Endodermal cell (in vitro differentiated cells): Measurements from ENCODE around the gene PSMD2. TPM values are rescaled to one million over a fixed set of nuclear protein-coding genes. Genes with fewer than 3 reads are reported as not detected.

Source experiments
- DNase-seq: peaks from one replicate; pipeline ENCODE4 v3.0.0-alpha.2; 2017
- H3K27ac ChIP-seq: 2 replicates; pipeline ENCODE4 v1.5.1; 2013; ENCODE audit warnings: mild to moderate bottlenecking, low read depth, low read length, moderate library complexity
- H3K27me3 ChIP-seq: 2 replicates; pipeline ENCODE4 v1.6.1; 2013; ENCODE audit warnings: mild to moderate bottlenecking, low read length, moderate library complexity; ENCODE audit not compliant: insufficient read depth, control insufficient read depth, poor library complexity, severe bottlenecking
- H3K36me3 ChIP-seq: 2 replicates; pipeline ENCODE4 v1.7.0; 2013; ENCODE audit warnings: mild to moderate bottlenecking, low read length, moderate library complexity; ENCODE audit not compliant: control insufficient read depth, insufficient read depth
- H3K4me1 ChIP-seq: one replicate; pipeline ENCODE4 v1.7.0; 2013; ENCODE audit warnings: low read length; ENCODE audit not compliant: control insufficient read depth, insufficient read depth
- H3K4me3 ChIP-seq: 2 replicates; pipeline ENCODE4 v1.5.1; 2013; ENCODE audit warnings: mild to moderate bottlenecking, low read length, moderate library complexity
- H3K9ac ChIP-seq: 2 replicates; pipeline ENCODE4 v1.6.1; 2013; ENCODE audit warnings: mild to moderate bottlenecking, low read length, moderate library complexity; ENCODE audit not compliant: poor library complexity, severe bottlenecking; ENCODE audit errors: extremely low read depth
- H3K9me3 ChIP-seq: 2 replicates; pipeline ENCODE4 v1.6.1; 2013; ENCODE audit warnings: mild to moderate bottlenecking, low read length, moderate library complexity; ENCODE audit not compliant: control insufficient read depth
- H3K27ac Mint-ChIP-seq: 2 replicates; pipeline ENCODE4 v1.8.0; 2020; ENCODE audit warnings: mixed read lengths
- H3K27me3 Mint-ChIP-seq: 2 replicates; pipeline ENCODE4 v1.8.0; 2021; ENCODE audit warnings: mild to moderate bottlenecking, mixed read lengths; ENCODE audit not compliant: insufficient read depth
- H3K36me3 Mint-ChIP-seq: 2 replicates; pipeline ENCODE4 v1.8.0; 2020; ENCODE audit warnings: low read depth, mixed read lengths
- H3K4me1 Mint-ChIP-seq: 2 replicates; pipeline ENCODE4 v1.8.0; 2020; ENCODE audit warnings: mixed read lengths
- H3K4me3 Mint-ChIP-seq: 2 replicates; pipeline ENCODE4 v1.8.0; 2020; ENCODE audit warnings: mild to moderate bottlenecking, moderate library complexity, mixed read lengths
- H3K9me3 Mint-ChIP-seq: 2 replicates; pipeline ENCODE4 v1.8.0; 2020; ENCODE audit warnings: mild to moderate bottlenecking, mixed read lengths
- WGBS, 2 experiments: methylation state at CpG; one replicate each; pipeline versions ENCODE4 v1.1.5 to v1.1.7; 2013; ENCODE audit warnings: missing lambda C conversion rate in 2 of 2, mixed read lengths in 1 of 2; ENCODE audit not compliant: insufficient coverage in 1 of 2, insufficient read length in 1 of 2; 5-methylcytosine and 5-hydroxymethylcytosine counted together
- total RNA-seq, 2 donors: library from RNA; stranded (reverse); fragmentation: NEBNext Ultra II Directional in 1 of 2; extraction: Animal tissue kit (Norgen Biotek cat#: 25700) in 1 of 2; gene quantifications; 2 replicates in 1 of 2; 3 replicates in 1 of 2; pipeline ENCODE4 v1.2.1, GENCODE V29; 2021
- TF ChIP-seq, protein P1 (sequence below): fragments of 200-600 bp; sonication (generic); conservative IDR thresholded peaks from 2 replicates; pipeline ENCODE4 v1.5.0; 2021; ENCODE audit warnings: antibody characterized with exemption, mild to moderate bottlenecking

PSMD2 gene
- total RNA-seq, 2 donors from 2014 or later: 332 TPM

DNA sequence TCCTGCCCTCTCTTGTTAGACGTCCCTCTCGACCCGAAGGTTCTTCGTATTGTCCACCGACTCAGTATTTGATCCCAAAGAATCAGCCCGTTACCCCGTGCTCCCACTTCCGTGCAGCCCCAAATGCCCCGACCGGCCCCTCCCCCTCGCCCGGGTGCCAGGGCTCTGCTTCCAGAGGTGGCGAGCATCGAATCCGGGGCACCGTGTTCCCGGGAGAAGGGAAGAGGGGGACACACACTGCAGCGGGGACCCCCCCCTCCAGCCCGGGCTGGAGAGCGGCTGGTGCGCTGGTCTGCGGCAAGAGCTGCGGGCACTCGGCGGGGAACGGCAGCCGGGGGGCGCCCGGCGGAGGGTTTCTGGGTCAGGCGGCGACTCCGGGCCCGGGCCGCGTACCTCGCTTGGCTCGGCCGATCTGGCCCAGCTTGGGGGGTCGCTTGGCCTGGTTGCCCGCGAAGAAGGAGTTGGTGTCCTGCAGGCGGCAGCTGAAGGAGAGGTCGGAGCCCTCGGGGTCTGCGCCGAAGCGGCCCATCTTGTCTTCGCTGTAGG is 38.2 kb upstream of the PSMD2 start:
- DNase-seq: no peak
- no peak overlapping the region for H3K27ac Mint-ChIP-seq

DNA sequence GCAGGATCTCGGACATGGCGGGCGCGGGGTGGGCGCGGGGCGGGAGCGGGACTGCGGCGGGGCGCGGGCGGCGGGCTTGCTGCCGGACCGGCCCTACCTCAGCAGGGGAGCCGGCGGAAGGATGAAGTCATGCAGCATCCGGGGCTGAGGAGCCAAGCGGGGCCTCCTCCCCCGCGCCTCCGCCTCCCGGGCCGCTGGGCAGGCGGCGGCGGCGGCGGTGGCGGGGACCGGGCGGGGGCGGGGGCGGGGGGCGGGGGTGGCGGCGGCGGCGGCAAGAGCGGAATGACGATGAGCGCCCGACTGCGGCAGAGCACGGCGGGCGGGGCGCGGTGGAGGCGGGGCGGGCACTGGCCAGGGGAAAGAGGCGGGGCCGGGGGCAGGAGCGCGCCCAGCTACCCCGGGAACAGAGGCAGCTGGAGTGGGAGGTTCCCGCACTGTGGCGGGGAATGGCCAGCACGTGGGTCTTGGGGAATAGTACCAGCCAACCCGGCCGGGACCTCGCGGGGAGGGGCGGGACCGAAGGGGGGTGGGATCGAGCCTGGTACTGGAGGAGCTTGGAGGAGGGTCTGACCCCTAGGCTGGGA is 37.7 kb upstream of the PSMD2 start, which contains the start of gene CAMK2N2:
CAMK2N2 (minus strand) TSS at position 284 of the 584 bp plus-strand sequence; CDS start at position 16, 268 bp downstream.
- peak; percentile 95 for DNase-seq
- Histone ChIP-seq H3K36me3 (no peaks in the 10 kb centered on the region), H3K27me3 (peaks cover 86% of the 10 kb centered on the region), H3K4me3 (peak within 1 kb of the TSS; percentile 74), H3K9me3 (no peaks in the 10 kb centered on the region), H3K27ac (no peak within 1 kb of the TSS), H3K9ac (no peak within 1 kb of the TSS), H3K4me1 (no peaks in the 10 kb centered on the region)
- Mint-ChIP-seq H3K27ac (peak within 1 kb of the TSS; percentile 44), H3K4me1 (peaks cover 14% of the 10 kb centered on the region), H3K36me3 (peaks cover 6% of the 10 kb centered on the region), H3K4me3 (peak within 1 kb of the TSS; percentile 66), H3K27me3 (peaks cover 85% of the 10 kb centered on the region), H3K9me3 (no peaks in the 10 kb centered on the region)
- TF ChIP-seq, protein P1, sequence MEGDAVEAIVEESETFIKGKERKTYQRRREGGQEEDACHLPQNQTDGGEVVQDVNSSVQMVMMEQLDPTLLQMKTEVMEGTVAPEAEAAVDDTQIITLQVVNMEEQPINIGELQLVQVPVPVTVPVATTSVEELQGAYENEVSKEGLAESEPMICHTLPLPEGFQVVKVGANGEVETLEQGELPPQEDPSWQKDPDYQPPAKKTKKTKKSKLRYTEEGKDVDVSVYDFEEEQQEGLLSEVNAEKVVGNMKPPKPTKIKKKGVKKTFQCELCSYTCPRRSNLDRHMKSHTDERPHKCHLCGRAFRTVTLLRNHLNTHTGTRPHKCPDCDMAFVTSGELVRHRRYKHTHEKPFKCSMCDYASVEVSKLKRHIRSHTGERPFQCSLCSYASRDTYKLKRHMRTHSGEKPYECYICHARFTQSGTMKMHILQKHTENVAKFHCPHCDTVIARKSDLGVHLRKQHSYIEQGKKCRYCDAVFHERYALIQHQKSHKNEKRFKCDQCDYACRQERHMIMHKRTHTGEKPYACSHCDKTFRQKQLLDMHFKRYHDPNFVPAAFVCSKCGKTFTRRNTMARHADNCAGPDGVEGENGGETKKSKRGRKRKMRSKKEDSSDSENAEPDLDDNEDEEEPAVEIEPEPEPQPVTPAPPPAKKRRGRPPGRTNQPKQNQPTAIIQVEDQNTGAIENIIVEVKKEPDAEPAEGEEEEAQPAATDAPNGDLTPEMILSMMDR: no peak
- 0 to 8% methylated on average over 7 to 67 of the region's 67 CpGs for WGBS, 2 experiments

More for the DNA sequence above, 38.2 kb upstream of the PSMD2 start:
- Histone ChIP-seq H3K27me3 (peaks cover 91% of the 10 kb centered on the region), H3K27ac (no peak overlapping the region), H3K9ac (no peak overlapping the region), H3K4me3 (peak overlapping the region; percentile 56), H3K36me3 (no peaks in the 10 kb centered on the region), H3K4me1 (no peaks in the 10 kb centered on the region), H3K9me3 (no peaks in the 10 kb centered on the region)
- Mint-ChIP-seq H3K27me3 (peaks cover 83% of the 10 kb centered on the region), H3K4me1 (peaks cover 14% of the 10 kb centered on the region), H3K36me3 (peaks cover 6% of the 10 kb centered on the region), H3K4me3 (peak overlapping the region; percentile 66), H3K9me3 (no peaks in the 10 kb centered on the region)
- TF ChIP-seq, protein P1: no peak
- WGBS, 2 experiments: 0% methylated on average over 27 to 49 of the region's 49 CpGs

DNA sequence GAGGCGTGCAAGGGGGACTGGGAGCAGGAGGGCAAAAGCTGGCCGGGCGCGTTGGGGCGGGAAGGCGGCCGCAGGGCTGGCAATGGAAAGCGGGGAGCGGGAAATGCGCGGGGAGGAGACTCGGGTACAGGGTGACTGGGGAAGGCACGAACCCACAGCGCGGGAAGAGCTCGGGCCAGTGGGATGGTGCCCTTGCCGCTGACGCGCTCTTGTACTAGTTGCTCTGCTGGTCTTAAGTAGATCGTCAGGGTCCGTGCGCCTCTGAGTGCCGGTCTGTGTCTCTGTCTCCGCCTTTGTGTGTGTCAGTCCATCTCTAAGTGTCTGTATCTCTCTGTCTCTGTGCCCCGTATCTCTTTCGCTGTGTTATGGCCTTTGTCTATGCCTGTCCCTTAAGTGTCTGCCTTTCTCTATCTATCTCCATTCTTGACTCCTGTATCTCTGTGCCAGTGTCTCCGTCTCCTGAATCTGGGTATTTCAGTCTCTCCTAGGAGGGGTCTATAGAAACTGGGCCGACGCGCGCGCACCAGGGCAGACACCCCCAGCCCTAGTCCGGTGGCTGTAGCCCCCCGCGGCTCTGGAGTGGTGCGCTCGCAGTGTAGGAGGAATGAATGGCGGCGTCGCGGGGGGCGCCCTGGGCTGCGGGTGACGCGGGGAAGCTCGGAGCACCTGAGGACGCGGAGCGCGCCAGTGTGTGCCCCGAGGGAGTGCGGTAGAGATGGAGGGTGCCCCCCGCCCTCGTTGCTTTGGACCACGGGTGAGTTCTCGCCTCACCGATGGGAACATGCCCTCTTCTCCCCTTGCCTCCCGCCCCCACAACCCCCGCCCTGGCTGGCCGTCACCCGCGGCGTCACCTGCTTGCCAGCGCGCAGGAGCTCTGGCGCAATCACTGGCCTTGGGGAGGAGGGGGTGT is 36.9 kb upstream of the PSMD2 start:
- H3K9me3 Mint-ChIP-seq: peaks cover 1% of the 10 kb centered on the region
- Histone ChIP-seq H3K4me3 (peak overlapping the region; percentile 74), H3K27me3 (peaks cover 78% of the 10 kb centered on the region), H3K9ac (no peak overlapping the region), H3K4me1 (no peaks in the 10 kb centered on the region), H3K27ac (no peak overlapping the region), H3K9me3 (no peaks in the 10 kb centered on the region), H3K36me3 (no peaks in the 10 kb centered on the region)
- H3K36me3 Mint-ChIP-seq: peaks cover 6% of the 10 kb centered on the region
- TF ChIP-seq, protein P1: no peak
- peak overlapping the region; percentile 66 for H3K4me3 Mint-ChIP-seq
- H3K27me3 Mint-ChIP-seq: peaks cover 86% of the 10 kb centered on the region
- H3K27ac Mint-ChIP-seq: peak overlapping the region; percentile 44
- peaks cover 14% of the 10 kb centered on the region for H3K4me1 Mint-ChIP-seq
- DNase-seq: peak; percentile 62
- WGBS, 2 experiments: 1% methylated on average over 20 to 66 of the region's 66 CpGs
